Measurements from ENCODE around the gene CHST15.

CHST15 gene, protein sequence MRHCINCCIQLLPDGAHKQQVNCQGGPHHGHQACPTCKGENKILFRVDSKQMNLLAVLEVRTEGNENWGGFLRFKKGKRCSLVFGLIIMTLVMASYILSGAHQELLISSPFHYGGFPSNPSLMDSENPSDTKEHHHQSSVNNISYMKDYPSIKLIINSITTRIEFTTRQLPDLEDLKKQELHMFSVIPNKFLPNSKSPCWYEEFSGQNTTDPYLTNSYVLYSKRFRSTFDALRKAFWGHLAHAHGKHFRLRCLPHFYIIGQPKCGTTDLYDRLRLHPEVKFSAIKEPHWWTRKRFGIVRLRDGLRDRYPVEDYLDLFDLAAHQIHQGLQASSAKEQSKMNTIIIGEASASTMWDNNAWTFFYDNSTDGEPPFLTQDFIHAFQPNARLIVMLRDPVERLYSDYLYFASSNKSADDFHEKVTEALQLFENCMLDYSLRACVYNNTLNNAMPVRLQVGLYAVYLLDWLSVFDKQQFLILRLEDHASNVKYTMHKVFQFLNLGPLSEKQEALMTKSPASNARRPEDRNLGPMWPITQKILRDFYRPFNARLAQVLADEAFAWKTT

DNA sequence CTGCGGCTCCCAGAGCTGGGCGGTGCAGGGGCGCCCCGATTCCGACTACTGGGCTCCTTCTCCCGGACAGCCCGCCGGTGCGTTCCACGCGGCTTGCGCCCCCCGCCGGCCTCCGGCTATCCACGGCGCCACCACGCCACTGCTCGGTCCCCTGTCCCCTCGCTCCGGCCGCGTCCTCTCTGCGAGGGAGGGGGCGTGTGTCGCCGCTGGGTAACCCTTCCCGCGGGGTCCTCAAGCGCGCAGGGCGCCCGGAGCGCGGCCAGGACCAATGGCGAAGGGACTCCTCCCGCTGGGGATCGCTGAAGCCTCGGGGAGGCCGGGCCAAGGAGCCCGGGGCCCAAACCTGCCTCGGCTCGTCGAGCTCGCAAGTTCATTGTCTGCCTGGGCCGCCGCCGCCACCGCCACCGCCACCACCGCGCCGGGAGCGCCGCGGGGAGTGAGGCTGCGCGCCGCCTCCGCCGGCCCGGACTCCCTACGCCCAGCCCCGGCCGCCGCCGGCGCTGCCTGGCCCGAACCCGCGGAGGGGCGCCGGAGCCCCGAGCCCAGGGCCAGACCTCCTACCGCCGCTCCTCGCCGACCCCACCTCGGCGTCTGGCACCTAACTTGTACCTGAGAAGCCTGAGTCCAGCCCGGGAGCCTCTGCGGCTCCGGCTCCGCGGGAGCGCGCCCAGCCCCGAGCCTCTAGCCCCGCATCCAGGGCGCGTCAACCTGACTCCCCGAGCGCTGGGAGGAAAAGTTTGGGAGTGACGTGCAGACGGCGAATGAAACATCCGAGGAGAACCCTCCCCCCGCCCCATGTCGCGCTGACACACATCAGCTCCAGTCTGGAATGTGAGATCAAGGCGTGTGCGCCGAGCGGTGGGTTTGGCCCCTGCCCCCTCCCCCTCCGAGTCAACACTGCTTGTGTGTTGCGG, at the start of gene CHST15:
Gene CHST15 (minus strand): TSS at position 739 of the 914 bp plus-strand sequence. CDS start 47,386 bp downstream, outside the sequence.
- no peak for DNase-seq (ENCODE audit: low spot score)

DNA sequence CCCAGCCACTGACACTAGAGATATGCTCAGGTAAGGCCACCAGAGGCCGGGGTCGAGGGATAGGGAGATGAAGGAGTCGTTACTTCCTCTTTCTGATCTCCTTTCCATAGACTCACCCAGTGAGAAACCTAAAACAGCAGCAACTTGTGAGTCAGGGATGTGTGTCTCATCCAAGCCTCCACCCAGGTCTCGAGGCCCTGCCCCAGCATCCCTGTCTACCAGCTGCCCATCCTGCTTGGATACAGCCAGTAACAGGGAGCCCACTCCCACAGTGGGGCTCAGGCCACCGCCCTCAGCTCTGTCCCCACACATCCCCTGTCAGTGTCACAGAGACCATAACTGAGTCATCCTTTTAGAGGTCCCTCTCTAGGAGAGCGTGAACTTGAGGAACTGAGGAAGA, 49.6 kb upstream of the CHST15 start:
- FAIRE-seq (no peak), DNase-seq (ENCODE audit: low spot score) (no peak)

More for the DNA sequence above, at the start of gene CHST15:
- FAIRE-seq, result no peak

DNA sequence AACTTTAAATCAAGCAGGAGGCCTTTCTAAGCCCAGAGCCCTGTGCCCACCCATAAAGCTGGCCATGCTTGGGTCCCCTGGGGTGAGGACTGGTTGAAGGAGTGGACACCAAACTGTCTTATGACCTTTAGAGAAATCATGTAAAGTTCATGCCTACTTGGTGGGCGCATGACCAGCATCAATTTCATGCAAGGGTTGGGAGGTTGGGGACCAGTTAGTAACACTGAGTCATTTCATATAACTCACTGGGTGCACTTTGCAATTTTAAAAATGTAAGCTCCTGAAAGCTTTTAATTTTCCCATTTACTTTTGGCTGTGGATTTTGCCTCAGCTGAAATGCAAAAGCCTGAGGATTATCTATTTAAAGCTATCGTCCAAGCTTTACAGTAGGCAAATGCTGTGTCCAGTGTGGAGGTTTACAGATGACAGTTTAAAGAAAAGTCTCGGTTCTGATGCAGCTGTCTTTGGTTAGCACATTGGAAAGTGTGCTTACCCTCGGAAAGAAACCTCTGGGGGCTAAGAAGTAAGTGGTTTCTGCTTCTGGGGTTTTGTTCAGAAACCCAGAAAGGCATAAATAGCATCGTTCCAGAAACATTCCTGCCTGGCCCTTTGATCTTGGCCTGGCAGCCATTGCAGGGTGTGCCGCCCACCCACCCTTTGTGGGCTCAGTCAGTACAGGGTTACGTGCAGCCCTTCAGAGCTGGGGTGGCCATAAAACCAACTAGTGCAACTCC, 48.8 kb upstream of the CHST15 start:
- DNase-seq (ENCODE audit: low spot score), result no peak
- FAIRE-seq, result no peak

DNA sequence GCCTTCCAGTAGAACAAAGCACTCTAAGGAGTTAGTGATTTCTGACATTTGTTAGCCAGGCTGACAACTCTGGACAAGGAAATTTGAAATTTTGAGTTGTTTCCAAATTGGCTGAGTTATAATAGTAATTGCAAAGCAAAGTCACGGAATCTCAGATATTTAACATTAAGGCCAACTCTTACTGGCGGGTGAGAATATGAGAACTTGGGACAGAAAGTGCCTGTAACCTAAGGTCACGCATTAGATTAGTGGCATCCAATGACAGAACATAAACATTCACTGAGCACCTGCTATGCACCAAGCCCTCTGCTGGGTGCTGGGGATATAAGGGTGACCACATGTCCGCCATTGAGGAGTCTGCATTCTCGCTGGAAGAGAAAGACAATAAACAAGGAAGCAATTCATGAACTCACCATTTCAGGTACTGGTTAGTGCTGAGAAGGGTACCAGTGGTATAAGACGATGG, 45.5 kb upstream of the CHST15 start:
- DNase-seq (ENCODE audit: low spot score), result no peak
- FAIRE-seq, result no peak

DNA sequence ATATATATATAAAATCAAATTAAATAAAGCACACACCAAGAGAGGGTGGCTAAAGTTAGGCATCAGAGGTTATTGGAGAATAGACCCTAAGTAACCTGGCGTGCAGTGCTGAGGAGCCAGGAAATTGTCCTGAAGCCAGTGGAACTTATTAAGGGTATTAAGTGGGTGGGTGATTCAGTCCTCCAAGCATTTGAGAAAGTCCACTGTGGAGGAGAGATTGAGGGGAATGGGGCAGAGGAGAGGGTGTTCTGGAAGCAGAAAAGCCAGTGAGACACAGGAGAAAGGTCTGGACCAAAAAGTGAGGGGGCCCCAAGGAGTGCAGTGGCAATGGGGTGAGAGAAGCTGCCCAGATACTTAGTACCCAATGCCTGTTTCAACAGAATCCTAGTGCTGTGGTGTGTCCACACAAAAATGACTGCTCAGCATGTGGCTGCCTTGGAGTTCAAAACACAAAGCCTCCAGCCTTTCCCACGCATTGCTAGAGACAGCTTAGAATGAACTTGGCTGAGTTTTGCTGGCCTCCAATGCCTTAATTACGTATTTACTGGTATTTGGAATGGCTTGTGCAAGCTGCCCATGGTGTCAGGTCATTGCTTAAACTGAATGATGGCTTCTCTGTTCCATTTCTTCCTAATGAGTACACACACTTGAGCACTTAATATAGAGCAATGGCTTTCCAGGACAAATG, 44.9 kb upstream of the CHST15 start:
- FAIRE-seq, result no peak
- no peak for DNase-seq (ENCODE audit: low spot score)

DNA sequence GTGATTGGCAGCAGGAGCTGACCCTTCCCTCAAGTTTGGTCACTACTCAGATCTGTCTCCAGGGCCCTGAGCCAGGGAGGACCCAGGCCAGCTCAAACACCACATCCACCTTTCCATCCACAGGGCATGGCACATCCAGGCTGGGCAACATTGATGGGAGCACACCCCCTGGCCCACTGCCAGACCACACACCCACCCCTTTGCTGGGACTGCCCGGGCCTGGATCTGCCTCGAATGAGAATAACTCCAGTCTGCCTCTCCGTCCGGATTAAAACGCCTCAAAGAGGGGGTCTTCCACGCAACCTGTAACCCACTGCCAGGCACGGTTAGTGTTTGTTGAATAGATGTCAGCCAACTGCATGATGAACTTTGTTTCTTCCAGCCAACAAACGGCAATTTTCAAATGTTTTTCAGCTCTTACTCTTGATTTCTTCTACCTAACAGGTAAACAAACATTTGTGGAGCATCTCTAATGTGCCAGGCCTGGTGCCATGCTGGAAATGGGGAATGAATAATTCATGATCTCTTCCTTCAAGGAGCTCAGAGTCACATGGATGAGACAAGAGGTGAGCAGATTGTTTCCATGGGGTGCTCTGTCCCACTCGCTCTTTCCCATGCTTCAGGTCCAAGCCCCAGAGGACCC, 41.0 kb upstream of the CHST15 start:
- FAIRE-seq, result no peak
- DNase-seq (ENCODE audit: low spot score), result no peak

DNA sequence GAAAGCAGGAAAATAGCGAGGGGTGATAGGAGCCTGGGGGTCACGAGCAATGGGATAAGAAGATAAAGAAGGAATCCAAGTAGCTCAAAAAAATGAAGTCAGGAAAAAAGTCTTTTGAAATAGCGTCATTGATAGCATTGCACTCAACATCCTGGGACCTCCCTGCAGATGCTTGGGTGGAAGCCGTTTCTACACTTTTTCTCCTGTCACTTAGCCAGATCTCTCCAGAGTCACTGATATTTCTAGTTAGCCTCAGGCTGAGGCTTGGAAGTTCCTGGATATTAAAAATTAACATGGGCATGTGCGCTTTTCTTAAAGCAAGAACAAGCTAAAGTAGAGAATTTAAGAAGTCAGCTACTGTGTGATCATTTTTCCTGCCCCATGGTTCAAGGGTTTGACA, 39.5 kb upstream of the CHST15 start:
- DNase-seq (ENCODE audit: low spot score) (no peak), FAIRE-seq (no peak)

DNA sequence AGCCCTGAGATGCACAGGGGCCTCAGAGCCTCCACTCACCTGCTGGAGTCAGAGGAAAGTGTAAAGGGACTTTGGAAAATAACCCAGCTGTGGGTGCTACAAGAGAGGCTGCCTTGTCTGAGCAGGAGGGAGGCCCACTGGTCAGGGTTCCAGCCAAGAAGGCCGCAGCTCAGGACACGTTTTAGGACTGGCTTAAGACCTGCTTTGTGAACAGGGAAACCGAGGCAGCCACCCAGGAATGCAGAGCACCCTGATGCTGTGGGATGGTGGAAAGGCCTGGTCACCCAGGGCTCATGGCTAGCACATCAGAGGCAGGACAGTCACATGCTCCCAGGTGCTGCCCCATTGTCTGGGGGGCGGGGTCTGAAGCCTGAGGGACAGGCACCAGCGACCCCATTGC, 38.9 kb upstream of the CHST15 start:
- no peak for DNase-seq (ENCODE audit: low spot score)
- FAIRE-seq, result no peak

DNA sequence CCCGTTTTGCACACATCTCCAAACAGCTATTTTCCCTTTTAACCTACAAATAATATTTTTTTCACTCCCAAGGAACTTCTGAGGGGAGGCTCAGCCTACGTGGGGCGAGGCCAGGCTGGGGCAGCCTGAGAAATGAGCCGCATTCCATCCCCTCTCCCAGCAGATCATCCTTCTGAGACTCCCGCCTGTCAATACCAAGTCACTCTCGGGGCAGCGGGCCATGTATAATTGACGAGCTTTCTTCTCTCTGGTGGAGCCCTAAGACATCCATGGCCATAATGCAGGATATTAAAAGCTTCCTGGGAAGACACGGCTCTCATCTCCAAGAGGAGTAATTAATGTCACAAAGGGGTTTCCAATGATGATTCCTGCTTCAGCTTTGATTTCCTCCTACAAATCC, 37.8 kb upstream of the CHST15 start:
- DNase-seq (ENCODE audit: low spot score) (no peak), FAIRE-seq (no peak)

DNA sequence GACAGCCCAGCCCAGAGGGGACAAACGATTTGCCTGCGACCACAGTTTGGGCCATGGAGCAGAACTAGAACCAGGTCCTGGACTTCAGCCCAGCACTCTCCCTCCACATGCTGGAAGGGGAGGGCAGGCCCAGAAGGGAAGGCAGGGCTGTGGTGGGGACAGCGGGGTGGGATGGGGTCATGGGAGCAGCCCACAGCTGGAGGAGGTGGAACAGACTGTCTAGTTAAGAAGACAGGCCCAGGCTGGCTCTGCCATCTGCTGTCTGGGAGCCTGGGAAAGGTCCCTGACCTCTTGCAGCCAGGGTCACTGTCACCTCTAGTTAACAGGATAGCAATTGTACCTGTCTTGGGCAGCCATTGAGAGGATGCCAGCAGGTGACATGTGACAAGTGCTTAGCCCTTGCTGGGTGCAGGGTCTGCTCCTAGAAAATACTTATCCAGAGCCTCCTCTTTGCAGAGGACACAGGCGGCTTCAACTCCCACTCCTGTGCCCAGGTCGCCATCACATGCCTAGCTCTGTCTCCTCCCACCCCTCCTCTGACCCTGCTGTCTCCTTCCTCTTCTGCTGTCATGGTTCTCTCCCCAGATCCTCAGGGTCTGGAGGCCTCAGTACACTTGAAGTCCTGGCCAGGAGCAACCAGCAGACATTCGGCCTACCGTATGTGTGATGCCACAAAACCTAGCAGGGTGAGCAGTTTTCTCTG, 37.0 kb upstream of the CHST15 start:
- DNase-seq (ENCODE audit: low spot score) (no peak), FAIRE-seq (no peak)

DNA sequence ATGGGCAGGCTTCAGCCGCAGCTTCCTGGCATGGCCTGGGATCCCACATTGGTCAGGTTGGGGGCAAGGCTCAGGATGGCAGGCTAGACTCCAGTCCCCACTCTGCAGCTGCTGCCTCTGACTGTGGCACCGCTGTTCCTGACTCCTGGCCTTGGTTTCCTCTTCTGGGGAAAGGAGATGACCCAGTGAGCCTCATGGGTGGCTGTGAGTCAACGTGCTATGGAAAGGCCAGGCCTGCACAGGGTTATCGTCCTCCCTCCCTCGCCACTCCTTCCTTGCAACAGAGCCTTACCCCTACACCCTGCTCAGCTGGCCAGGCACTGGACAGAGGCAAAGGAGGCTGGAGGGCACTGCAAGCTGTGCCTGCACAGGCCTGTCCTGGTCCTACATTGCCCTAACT, 36.1 kb upstream of the CHST15 start:
- DNase-seq (ENCODE audit: low spot score) (no peak), FAIRE-seq (no peak)

DNA sequence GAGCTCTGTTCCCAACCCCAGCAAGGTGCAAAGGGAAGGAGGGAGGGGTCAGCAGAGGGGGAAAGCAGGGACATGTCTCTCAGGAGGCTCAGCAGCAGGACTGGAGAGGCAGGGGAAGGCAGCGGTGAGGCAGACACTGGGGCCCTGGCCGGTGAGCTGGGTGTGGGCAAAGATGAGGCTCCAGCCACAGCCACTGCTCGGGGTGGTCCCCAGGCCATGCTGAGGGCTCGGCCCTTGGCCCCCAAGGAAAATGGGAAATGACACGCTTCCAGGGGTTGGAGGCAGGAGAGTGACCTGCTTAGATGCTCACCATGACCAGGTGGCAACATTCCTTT, 35.4 kb upstream of the CHST15 start:
- FAIRE-seq, result no peak
- DNase-seq (ENCODE audit: low spot score), result no peak

DNA sequence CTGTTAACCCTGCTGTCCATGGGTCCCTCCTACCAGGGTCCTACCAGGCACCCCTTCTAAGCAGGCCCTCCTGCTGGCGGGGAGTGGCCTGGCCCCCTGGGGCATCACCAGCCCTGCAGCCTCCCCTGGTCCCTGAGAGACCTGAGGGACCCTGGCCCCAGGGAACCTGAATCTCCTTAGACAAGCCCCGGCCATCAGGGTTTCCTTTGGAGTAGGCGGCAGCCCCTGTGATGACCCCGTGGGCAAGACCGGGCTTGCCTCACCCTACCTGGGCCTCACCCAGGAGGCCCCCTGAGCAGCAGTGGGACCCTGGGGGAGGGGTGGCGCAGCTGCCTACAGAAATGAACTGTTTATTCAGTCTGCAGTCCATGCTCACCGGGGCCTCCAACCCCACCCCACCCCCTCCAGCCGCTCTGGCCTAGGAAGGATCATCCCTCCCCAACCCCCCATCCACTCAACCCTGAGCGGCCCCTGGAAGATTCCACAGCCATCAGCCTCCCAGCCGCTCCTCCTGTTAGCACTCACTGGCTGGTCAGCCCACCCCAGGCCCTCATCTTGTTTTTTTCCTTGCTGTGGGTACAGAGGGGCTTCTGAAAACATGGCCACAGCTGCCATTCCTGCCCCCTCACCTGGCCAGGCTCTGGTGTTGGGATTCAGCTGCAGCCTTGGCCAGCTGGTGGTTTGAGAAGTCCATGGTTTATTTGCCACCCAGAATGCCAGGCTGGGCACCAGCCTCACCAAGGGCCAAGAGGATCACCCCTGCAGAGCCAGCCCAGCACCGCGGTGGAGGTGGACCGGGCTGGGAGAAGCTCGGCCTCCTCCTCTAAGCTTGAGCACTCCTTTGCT, 34.8 kb upstream of the CHST15 start:
- no peak for FAIRE-seq
- DNase-seq (ENCODE audit: low spot score), result no peak

DNA sequence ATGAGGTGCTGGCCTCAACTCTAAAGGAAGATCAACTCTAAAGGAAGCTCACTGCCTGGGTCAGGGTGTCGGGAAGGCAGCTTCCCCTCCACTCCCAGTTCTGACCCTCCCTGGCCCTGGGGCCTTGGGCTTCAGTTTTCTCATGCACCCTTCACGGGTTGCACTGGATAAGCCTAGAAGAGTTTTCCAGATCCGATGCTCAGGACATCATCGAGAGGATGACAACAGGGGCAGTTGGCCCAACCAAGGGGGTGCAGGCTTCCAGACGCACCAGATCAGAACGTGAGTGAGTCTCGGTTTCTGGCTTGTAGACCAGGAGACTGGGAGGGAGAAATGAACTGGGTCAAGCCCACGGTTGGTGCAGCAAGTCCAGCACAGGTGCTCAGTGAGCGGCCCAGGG, 34.2 kb upstream of the CHST15 start:
- FAIRE-seq, result no peak
- DNase-seq (ENCODE audit: low spot score), result no peak

DNA sequence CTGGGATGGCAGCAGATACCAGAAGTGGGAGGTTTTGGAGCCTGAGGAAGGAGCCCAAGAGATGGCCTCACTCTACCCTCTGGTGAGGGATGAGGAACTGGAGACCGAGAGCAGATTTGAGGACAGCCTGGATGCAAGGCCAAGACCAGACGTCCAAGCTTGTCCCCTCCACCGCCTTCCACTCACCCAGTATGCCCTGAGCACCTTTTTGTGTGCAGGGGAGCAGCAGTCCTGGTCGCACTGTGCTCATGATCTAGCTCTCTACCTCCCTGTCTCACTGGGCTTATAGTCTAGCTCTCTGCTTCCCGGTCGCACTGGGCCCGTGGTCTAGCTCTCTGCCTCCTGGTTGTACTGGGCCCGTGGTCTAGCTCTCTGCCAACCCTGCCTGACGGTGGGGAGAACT, 33.6 kb upstream of the CHST15 start:
- FAIRE-seq (no peak), DNase-seq (ENCODE audit: low spot score) (no peak)

DNA sequence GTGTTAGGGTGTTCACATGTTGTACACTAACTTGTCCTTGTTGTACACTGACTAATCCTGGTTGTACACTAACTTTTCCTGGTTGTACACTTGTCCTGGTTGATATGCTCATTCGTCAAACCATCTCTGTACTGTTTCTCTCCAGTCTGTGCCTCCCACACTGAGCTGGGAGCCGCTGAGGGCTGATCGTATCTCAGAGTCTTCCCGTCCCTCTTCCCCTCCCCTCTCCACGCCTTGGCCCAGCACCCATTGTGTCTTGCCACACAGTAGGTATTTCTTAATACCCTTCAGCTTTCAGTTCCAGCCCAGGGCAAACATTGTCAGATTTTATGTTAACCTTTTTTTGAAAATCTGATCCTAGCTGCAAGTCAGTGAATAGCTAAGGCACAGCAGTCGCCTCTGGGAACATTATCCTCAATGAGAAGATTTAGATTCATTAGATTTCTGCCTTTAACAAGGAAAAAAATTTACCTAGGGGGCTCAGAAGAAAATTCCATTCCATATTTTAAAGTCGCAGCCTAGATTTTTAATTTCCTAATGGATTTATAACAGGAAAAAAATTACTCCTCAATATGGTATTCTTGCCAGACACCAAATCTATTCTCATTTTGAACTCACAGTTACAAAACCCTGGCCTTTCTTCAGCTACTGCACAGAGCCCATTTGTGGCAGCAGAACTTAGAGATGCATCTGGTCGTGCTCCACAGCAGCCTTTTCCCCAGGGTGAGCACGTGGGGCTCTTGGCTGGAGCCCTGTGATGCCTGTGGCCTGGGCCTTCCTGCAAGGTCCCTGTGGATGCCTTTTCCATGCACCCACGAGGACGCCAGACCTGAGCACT, 33.0 kb upstream of the CHST15 start:
- no peak for DNase-seq (ENCODE audit: low spot score)
- no peak for FAIRE-seq

DNA sequence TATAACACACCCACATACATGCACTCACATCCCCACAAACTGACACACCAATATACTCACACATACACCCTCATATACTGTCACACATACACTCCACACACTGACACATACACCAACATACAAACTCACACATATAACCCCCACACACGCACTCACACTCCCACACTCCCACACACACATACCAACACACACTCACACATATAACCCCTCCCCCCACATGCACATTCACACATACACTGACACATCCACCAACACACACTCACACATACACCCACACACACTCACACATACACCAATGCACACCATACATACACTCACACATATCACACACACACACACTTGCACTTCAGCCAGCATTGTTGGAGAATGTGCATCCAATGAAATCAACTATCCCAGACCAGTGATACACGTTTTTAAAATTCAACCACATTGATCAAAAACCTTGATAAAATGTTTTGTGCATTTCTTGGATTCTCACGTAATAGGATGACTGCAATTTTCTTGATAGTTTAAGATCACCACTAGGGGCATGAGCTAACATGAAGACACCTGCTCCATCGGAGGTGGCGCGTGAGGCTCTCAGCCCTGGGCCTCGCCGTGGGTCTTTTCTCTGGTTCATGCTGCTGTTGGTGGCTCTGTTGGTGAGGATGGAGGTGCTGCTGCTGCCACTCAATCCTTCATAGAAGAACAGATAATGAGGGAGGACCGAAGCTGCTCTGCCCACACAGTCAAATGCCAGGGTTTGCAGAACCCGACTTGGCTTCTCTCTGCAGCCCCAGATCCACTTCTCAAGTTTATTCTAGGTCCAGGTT, 32.1 kb upstream of the CHST15 start:
- no peak for DNase-seq (ENCODE audit: low spot score)

More for the DNA sequence above, 32.1 kb upstream of the CHST15 start:
- FAIRE-seq, result no peak

All from urothelium cell line (cell line).